ENCODE data around the gene CRACR2A.

GRCh38 chr12:3686463-3686862 lies 66.4 kb downstream of the CRACR2A start:
- TF ChIP-seq ZNF670 (CRISPR knock-in tag; IDR thresholded peaks at IDR 0.05; ENCODE audit: borderline replicate concordance) (no peak), CTCF (CRISPR knock-in tag; IDR thresholded peaks at IDR 0.05) (no peak), ZNF775 (CRISPR knock-in tag; IDR thresholded peaks at IDR 0.05; ENCODE audit: borderline replicate concordance) (no peak), ZNF737 (CRISPR knock-in tag; IDR thresholded peaks at IDR 0.05; ENCODE audit: borderline replicate concordance) (no peak), ZNF713 (CRISPR knock-in tag; IDR thresholded peaks at IDR 0.05) (no peak), ZMYM4 (CRISPR knock-in tag; IDR thresholded peaks at IDR 0.05) (no peak)
- TF ChIP-seq, protein P1, sequence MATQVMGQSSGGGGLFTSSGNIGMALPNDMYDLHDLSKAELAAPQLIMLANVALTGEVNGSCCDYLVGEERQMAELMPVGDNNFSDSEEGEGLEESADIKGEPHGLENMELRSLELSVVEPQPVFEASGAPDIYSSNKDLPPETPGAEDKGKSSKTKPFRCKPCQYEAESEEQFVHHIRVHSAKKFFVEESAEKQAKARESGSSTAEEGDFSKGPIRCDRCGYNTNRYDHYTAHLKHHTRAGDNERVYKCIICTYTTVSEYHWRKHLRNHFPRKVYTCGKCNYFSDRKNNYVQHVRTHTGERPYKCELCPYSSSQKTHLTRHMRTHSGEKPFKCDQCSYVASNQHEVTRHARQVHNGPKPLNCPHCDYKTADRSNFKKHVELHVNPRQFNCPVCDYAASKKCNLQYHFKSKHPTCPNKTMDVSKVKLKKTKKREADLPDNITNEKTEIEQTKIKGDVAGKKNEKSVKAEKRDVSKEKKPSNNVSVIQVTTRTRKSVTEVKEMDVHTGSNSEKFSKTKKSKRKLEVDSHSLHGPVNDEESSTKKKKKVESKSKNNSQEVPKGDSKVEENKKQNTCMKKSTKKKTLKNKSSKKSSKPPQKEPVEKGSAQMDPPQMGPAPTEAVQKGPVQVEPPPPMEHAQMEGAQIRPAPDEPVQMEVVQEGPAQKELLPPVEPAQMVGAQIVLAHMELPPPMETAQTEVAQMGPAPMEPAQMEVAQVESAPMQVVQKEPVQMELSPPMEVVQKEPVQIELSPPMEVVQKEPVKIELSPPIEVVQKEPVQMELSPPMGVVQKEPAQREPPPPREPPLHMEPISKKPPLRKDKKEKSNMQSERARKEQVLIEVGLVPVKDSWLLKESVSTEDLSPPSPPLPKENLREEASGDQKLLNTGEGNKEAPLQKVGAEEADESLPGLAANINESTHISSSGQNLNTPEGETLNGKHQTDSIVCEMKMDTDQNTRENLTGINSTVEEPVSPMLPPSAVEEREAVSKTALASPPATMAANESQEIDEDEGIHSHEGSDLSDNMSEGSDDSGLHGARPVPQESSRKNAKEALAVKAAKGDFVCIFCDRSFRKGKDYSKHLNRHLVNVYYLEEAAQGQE (IDR thresholded peaks at IDR 0.05; ENCODE audit: borderline replicate concordance in 1 of 2, low read depth in 1 of 2, low read length in 2 of 2), result no peak
- TF ChIP-seq, protein P2, sequence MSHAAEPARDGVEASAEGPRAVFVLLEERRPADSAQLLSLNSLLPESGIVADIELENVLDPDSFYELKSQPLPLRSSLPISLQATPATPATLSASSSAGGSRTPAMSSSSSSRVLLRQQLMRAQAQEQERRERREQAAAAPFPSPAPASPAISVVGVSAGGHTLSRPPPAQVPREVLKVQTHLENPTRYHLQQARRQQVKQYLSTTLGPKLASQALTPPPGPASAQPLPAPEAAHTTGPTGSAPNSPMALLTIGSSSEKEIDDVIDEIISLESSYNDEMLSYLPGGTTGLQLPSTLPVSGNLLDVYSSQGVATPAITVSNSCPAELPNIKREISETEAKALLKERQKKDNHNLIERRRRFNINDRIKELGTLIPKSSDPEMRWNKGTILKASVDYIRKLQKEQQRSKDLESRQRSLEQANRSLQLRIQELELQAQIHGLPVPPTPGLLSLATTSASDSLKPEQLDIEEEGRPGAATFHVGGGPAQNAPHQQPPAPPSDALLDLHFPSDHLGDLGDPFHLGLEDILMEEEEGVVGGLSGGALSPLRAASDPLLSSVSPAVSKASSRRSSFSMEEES (CRISPR knock-in tag; IDR thresholded peaks at IDR 0.05), result no peak
- TF ChIP-seq, protein P3, sequence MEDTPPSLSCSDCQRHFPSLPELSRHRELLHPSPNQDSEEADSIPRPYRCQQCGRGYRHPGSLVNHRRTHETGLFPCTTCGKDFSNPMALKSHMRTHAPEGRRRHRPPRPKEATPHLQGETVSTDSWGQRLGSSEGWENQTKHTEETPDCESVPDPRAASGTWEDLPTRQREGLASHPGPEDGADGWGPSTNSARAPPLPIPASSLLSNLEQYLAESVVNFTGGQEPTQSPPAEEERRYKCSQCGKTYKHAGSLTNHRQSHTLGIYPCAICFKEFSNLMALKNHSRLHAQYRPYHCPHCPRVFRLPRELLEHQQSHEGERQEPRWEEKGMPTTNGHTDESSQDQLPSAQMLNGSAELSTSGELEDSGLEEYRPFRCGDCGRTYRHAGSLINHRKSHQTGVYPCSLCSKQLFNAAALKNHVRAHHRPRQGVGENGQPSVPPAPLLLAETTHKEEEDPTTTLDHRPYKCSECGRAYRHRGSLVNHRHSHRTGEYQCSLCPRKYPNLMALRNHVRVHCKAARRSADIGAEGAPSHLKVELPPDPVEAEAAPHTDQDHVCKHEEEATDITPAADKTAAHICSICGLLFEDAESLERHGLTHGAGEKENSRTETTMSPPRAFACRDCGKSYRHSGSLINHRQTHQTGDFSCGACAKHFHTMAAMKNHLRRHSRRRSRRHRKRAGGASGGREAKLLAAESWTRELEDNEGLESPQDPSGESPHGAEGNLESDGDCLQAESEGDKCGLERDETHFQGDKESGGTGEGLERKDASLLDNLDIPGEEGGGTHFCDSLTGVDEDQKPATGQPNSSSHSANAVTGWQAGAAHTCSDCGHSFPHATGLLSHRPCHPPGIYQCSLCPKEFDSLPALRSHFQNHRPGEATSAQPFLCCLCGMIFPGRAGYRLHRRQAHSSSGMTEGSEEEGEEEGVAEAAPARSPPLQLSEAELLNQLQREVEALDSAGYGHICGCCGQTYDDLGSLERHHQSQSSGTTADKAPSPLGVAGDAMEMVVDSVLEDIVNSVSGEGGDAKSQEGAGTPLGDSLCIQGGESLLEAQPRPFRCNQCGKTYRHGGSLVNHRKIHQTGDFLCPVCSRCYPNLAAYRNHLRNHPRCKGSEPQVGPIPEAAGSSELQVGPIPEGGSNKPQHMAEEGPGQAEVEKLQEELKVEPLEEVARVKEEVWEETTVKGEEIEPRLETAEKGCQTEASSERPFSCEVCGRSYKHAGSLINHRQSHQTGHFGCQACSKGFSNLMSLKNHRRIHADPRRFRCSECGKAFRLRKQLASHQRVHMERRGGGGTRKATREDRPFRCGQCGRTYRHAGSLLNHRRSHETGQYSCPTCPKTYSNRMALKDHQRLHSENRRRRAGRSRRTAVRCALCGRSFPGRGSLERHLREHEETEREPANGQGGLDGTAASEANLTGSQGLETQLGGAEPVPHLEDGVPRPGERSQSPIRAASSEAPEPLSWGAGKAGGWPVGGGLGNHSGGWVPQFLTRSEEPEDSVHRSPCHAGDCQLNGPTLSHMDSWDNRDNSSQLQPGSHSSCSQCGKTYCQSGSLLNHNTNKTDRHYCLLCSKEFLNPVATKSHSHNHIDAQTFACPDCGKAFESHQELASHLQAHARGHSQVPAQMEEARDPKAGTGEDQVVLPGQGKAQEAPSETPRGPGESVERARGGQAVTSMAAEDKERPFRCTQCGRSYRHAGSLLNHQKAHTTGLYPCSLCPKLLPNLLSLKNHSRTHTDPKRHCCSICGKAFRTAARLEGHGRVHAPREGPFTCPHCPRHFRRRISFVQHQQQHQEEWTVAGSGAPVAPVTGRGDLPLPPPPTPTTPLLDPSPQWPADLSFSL (CRISPR knock-in tag; IDR thresholded peaks at IDR 0.05), result no peak
- TF ChIP-seq, protein P4, sequence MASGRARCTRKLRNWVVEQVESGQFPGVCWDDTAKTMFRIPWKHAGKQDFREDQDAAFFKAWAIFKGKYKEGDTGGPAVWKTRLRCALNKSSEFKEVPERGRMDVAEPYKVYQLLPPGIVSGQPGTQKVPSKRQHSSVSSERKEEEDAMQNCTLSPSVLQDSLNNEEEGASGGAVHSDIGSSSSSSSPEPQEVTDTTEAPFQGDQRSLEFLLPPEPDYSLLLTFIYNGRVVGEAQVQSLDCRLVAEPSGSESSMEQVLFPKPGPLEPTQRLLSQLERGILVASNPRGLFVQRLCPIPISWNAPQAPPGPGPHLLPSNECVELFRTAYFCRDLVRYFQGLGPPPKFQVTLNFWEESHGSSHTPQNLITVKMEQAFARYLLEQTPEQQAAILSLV (CRISPR knock-in tag; IDR thresholded peaks at IDR 0.05; ENCODE audit: borderline replicate concordance), result no peak

Data from HepG2 (cell line).